SK-N-DZ (cell line): ENCODE results near the gene GH2.
"Not testable (repeated sequence)": the region's sequence is repeated elsewhere in the genome, so short reads cannot be mapped to it uniquely, and the experiment has no call there.

ENCODE experiments used
- DNase-seq: peaks from one replicate; pipeline ENCODE4 v3.0.0-alpha.2; 2015; ENCODE audit warnings: low spot score

GH2 gene

DNA sequence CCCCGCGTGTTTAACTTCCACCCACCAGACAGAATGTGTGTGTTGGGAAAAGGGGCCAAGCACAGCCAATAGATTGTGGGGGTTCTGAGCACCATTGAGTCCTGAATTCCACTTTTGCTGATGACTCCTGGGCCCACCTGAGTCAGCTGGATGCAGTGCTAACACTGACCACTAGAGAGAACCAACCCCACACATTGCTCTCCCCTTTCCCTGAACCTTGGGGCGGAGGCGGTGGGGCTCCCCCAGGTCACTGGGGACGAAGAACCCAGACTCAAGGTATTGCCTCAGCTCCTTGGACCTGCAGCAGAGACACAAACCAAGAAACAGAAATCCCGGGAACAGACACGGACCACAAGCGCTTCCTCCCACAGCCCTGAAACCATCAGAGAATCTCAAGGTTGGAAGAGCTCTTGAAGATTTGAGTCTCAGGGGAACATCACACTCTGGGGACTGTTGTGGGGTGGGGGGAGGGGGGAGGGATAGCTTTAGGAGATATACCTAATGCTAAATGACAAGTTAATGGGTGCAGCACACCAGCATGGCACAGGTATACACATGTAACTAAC, 7.6 kb downstream of the GH2 start:
- not testable (repeated sequence) for DNase-seq

DNA sequence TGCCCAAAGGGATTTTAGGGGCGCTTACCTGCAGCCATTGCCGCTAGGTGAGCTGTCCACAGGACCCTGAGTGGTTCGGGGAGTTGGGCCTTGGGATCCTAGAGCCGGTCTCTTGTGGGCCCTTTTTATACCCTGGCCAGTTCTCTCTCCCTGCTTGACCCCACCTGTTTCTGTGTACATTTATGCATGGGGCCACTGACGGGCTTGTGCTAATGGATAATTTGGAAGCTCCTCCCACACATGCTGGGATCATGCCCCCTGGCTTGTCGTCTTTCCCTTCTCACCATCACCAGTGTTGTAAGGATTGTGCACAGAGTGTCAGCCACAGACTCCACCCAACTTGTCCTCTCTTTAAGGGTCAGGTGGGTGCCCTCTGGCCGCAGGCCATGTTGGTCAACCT, 8.2 kb downstream of the GH2 start, which contains the start of gene CSH2:
Gene CSH2, minus strand, starts transcription at position 101 of the 400 bp plus-strand sequence. Its CDS starts 63 bp downstream, at position 38.
- DNase-seq = not testable (repeated sequence)

DNA sequence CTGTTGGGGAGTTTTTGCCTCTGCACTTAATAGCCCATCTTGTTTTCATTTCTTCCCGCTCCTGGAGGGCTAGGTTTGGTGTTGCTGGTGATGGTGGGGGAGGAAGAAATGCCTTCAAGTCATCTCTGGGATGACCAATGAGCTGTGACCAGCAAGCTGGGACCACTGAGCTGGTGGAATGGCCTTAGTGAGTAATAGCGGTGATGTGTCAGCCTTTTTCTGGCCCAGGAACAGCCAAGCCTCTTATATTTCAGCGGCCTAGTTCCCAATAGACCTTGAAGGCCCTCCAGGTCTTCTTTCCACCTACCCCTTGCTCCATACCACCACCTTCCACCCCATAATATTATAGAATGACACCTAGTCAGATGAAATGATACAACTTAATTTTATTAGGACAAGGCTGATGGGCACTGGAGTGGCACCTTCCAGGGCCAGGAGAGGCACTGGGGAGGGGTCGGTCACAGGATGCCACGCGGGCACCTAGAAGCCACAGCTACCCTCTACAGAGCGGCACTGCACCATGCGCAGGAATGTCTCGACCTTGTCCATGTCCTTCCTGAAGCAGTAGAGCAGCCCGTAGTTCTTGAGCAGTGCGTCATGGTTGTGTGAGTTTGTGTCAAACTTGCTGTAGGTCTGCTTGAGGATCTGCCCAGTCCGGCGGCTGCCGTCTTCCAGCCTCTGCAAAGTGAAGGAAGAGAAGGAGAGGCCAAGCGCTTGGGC, 9.9 kb downstream of the GH2 start:
- not testable (repeated sequence) for DNase-seq

DNA sequence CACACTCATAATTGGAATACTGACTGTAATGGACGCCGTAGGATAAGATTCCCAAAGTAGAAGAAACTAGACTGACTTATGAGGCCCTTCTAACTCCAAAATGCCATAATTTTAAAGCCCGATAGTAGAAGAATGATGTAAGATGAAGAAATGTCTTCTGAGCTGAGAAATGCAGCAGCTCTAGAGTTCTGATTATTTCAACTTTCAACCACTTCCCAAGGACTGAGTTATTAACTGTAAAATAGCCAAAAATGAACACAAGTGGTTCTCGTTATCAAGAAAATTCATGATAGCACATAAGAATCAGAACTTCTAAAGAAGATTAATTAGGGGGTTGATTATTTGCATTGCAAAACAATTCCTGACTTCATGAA, 11.5 kb downstream of the GH2 start:
- not testable (repeated sequence) for DNase-seq

DNA sequence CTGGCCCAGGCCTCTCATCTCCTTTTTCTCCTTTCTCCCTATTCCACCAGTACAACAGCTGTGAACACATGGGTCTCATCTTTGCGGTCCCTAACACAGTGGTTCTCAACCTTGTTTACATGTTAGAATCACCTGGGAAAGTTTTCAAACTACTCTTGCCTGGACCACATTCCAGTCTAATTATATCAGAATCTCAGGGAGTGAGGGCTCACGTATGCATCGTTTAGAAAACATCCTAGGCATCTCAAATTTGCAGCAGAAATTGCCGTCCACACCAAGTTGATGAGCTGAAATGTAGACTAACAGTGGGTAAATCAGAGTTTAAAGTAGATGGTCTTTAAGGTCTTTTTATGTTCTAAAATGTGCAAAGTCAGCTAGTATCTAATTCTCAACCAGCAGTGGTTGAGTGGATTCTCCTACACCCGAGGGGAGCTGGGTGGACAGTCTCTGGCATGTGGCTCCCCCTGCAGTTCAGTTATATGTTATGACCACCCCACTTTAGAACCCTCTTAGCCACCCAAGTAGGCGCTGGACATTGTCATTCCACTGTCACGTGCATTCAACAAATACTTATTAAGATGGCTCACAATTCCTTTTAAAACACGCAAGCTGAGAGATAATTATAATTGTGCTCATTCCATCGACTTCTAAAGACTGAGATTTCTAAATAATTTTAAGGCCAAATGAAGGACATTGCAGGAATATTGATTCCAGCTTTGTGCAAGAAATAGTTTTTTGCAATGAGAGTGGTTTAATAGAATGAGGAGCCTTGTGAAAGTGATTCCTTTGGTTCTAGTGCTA, 12.1 kb downstream of the GH2 start:
- DNase-seq = not testable (repeated sequence)

DNA sequence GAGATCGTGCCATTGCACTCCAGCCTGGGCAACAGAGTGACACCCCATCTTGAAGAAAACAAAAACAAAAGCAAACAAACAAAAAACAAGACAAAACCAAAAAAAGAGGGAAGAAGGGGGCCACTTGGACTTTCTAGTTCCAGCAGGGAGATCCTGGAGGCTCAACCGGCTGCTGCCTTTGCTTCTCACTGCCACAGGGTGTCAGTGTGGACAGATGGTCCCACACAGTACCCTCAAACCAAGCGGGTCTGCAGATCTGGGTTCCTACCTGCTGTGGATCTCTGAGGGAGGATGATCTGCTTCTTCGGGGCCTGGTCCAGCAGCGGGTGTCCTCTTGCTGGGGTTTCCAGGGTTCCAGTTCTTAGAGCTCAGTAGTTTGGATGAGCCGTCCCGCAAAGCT, 15.1 kb downstream of the GH2 start:
- DNase-seq = not testable (repeated sequence)

DNA sequence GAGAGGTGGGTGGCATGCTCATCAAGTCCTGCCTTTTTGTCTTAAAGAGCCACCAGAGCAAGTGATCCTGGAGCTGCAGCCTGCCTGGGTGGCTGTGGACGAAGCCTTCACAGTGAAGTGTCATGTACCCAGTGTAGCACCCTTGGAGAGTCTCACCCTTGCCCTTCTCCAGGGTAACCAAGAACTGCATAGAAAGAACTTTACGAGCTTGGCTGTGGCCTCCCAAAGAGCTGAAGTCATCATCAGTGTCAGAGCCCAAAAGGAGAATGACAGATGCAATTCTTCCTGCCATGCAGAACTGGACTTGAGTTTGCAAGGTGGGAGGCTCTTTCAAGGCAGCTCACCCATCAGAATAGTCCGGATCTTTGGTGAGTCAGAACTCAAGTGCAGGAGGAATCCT, 22.5 kb downstream of the GH2 start:
- DNase-seq = no peak

DNA sequence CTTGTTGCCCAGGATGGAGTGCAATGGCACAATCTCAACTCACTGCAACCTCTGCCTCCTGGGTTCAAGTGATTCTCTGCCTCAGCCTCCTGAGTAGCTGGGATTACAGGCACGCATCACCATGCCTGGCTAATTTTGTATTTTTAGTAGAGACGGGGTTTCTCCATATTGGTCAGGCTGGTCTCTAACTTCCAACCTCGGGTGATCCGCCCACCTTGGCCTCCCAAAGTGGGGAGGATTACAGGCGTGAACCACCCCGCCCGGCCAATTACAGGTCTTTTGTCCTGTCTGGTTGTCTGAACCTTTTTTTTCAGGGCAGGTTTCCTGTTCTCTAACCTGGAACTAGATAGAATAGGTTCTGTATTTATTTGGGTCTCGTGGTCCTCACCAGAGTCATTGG, 25.3 kb downstream of the GH2 start:
- not testable (repeated sequence) for DNase-seq

DNA sequence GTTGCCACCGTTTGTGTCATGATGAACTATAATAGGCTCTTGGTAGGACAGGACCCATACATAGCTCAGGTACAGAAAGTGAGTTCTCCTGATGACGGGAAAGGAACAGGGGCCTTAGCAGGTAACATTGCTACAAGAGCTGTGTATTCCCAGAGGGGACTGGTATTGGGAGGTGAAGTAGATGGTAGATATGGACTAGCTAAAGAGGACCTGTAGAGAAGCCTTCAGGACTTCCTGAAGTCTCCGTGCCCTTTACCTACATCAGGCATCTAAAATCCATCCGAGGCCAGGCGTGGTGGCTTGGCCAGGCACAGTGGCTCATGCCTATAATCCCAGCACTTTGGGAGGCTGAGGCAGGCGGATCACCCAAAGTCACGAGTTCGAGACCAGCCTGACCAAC, 26.6 kb downstream of the GH2 start:
- no peak for DNase-seq

DNA sequence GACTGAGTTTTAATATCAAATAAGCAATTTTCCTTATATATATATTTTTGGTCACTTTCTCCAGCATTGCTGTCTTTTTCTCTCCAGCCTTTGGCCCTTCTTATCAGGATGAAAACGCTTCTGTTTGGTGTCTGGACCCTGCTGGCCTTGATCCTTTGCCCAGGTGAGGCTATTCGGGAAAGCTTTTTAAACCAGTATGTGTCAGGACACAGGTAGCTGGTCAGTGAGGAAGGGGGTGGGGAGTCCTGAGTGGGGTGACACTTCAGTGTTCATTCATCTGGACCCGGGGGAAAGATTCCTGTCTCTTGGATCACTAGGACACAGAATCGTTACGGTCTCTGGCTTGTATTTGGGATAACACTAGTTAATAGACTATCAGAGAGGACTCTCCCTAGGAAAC, 27.0 kb downstream of the GH2 start:
- DNase-seq = no peak

DNA sequence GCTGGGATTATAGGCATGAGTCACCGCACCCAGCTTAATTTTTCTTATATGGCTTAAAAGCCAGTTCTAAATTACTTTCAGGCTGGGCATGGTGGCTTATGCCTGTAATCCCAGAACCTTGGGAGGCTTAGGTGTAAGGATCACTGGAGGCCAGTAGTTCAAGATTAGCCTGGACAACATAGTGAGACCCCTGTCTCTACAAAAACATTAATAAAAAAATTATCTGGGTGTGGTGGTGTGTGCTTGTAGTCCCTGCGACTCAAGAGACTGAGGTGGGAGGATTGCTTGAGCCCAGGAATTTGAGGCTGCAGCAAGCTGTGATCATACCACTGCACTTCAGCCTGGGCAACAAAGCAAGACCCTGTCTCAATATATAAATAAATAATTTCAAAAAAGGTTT, 28.5 kb downstream of the GH2 start:
- no peak for DNase-seq

DNA sequence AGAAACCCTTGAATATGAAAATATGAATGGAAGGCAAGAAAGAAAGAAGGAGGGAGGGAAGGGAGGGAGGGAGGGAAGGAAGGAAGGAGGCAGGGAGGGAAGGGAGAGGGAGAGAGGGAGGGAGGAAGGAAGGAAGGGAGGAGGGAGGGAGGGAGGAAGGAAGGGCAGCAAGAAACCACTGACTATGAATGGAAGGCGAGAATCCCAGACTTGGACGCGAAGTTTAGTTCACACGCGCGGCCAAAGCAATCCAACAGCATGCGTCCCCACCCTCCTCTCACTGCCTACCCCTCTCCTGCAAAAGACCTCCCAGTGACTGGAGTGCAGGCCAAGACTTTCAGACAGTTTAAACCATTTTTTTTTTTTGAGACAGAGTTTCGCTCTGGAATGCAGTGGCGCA, 31.3 kb downstream of the GH2 start:
- DNase-seq = no peak

DNA sequence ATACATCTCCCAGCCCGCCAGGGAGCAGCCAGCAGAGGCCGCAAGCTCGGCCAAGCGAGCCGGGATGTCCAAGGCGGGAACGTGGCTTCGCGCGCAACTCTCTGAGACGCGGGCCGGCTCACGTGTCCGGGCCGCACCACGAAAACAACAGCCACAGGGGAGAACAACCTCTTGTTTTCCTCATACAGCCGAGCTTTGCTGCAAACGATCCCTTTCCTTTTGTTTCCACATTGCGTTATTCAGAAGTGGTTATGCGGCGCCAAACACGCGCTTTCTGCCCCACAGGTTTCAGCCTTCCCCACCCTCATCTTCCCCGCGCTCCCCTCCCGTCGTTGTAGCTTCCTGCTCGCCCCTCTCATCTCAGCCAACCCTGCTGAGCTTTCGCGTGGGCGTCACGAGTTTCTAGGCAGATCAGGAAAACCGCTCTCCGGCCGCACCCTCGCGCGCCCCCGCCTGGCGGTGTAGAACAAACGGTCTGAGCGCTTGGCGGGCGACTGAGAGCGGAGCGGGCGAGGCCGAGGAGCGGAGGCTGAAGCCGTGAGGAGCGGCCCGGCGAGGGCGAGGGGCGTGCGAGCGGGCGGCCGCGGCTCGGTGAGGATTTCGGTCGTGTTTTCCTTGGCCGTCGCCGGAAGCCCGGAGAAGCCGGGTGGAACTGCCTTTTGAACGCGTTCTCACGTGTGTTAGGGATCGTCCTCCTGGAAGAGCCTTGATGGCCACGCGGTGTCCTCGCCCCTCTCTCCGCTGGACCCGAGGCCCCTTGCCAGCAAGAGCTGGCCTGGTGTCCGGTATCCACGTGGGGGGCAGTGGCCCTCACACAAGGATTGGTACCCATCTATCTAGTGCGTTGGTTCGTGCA, 32.7 kb downstream of the GH2 start:
- peak; percentile 68 for DNase-seq

DNA sequence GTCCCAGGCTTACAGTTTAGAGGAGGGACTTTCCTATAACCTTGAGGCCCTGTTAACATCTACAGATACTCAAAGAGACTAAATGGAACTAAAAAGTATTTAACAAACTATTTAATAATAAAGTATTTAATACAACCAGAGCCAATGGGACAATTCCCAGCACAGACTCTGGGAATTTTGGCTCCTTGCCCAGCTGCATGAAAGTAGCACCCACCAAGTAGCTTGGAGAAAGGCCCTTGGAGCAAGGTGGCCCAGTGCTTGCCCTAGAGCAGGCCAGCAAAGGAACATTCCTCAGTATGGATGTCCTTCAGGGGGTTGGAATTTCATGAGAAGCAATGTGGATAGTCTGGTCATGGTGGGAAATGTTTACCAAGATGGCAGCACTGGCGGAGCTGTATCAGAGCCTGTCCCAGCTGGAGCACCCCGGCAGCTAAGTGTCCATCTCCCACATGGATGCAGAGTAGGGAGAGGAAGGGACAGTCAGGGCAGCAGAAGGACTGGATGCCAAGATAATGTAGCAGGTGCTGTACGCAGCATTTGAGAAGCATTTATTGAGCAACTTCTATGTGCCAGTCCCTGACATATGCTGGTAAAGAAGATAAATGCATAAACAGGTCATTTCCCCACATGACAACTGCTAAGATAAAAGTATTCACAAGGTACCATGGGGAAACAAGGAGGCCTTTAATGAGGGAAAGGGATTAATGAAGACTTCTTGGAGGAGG, 34.1 kb downstream of the GH2 start:
- DNase-seq = no peak

DNA sequence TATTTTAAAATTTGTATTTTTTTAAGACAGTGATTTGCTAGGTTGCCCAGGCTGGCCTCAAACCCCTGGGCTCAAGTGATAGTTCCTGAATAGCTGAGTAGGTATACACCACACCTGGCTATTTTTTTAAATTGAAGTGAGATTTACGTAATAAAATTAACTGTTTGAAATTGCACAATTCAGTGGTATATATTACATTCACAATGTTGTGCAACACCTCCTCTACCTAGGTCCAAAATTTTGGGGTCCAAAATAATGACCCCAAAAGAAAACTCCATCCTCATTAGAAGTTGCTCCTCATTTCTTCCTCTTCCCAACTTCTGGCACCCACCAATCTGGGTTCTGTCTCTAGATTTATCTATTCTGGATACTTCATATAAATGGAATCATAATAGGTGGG, 36.2 kb downstream of the GH2 start:
- no peak for DNase-seq

DNA sequence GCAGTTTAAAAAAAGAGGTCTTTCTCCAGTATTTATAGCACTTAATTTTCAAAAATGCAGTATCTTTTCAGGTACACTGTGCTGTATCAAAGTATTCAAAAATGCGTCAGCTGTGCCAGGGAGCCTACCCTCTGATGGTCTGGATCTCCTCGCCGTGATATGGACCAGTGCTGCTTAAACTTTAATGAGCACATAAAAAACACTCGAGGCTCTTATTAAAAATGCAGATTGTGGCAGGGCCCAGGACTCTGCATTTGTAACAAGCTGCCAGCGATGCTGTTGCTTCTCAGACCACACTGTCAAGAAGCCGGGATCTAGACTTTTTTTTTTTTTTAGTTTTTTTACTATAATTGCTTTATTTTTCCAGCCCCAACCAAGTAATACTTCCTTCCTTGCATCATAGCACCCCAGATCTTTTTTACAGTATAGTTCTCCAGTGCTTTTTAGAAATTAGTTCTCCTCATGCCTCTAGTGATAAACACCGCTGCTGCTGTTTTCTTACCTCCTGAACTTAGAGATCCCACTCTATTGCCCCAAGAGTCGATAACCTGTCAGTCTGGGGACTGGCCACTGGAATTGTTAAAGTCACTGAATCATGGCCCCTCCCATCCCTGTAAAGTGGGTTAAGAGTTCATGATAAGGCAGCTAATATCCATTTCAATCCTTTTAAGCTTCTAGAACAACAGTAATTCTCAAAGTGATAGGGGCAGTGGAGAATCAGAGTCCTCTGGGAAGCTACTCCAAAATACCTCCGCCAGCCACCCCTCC, 37.6 kb downstream of the GH2 start:
- DNase-seq = no peak

DNA sequence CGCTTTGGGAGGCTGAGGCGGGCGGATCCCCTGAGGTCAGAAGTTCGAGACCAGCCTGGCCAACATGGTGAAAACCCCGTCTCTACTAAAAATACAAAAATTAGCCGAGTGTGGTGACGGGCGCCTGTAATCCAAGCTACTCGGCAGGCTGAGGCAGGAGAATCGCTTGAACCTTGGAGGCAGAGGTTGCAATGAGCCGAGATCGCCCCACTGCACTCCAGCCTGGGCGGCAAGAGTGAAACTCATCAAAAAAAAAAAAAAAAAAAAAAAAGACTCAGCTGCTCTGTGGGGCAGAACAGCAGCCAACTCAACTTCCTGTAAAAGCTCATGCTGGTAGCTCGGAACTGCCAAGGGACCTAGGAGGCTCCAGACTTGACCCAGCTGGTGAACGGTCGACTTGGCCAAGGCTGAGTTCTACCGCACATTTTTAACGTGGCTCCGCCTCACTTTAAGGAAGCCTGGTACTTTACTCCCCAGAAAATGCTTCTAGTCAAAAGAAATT, 38.3 kb downstream of the GH2 start:
- DNase-seq = not testable (repeated sequence)

DNA sequence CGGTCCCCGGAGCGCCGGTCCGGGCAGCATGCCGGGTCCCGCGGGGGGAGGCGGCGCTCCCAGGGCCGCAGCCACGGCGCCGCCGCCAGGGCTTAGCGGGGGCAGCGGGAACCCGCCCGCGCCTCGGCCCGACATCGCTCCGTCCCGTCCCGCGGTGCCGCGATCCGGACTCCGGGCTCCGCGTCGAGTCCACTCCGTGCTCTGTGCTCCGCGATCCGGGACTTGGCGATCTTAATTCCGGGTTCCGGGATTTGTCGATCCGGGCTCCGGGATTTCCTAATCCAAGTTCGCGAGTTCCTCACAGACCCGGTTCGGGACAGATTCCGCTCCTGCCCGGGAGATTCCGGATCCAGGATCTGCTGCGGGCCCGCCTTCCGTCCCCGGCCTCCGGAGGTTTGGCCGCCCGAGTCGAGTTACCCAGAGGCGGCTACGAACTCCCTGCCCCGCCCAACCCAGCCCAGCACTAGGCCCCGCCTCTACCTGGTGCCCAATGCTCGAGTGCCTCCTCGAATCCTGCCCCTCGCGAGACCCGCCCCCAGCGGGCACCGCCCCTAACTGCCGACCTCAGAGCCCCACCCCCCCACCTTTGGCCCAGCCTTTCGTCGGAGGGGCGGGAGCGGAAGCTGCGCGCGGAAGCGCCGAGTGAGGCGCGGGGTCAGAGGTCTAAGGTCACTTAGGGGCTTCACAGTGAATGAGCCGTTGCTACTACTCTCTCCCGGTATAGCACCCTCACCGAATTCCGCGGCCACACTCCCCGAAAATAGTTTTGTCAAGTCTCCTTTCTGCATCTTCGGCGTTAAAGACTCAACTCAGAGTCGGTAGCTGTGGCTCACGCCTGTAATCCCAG, 39.0 kb downstream of the GH2 start, which contains the start of gene SMARCD2:
Gene SMARCD2, minus strand, starts transcription at position 146 of the 847 bp plus-strand sequence. Its CDS starts 11 bp downstream, at position 135.
- DNase-seq = peak; percentile 98

DNA sequence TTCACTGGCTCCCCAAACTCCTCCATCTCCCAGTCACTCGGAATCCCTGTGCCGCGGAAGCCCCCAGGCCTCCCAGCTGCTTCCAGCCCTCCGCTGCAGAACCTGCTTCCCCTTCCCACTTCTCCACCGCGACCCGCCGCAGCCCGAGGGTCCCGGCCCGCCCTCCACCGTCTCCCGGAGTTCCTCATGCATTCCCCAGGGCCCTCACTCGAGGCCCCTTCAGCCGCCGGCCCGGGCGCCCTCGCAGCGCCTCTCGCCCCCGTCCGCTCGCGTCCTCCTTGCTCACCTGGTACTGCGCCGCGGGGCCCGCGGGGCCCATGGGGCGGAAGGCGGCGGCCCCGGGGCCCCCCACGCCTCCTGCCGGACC, 39.6 kb downstream of the GH2 start:
- no peak for DNase-seq
